ENCODE measurements around the gene ME2. TPM values are rescaled to one million over a fixed set of nuclear protein-coding genes. Genes with fewer than 3 reads are reported as not detected.

Gene ME2
- total RNA-seq, 6 experiments from 2014 or later, result 12.3 to 32.4 (median 19.5) TPM

- H3K4me1 ChIP-seq, result no peaks in the 10 kb centered on the region
- H3K4me3 ChIP-seq, result no peak overlapping the region
- no peaks in the 10 kb centered on the region for H3K27me3 ChIP-seq
- DNase-seq, result no peak
- no peaks in the 10 kb centered on the region for H3K36me3 ChIP-seq
- ATAC-seq, result no peak
- 81% methylated on average over 5 of the region's 7 CpGs for WGBS (ENCODE audit: insufficient coverage, low coverage, low lambda C conversion rate, missing lambda C conversion rate)
- TF ChIP-seq CTCF (IDR thresholded peaks at IDR 0.05), result no peak
- TF ChIP-seq POLR2A (IDR thresholded peaks at IDR 0.05), result no peak
- intact Hi-C loops (cut with DNase I), result no loop called here
- H3K27ac ChIP-seq, result no peak overlapping the region
- H3K9me3 ChIP-seq, result peaks cover 0 to 19% (median 0%) of the 10 kb centered on the region in 4 donors
Observed at GRCh38 chr18:50886929-50887328, 8.0 kb downstream of the ME2 start.

- peaks cover 0 to 3% (median 0%) of the 10 kb centered on the region in 4 donors for H3K4me1 ChIP-seq
- no peaks in the 10 kb centered on the region for H3K27me3 ChIP-seq
- H3K4me3 ChIP-seq, result no peak overlapping the region
- intact Hi-C loops (cut with DNase I), result no loop called here
- no peak for DNase-seq
- H3K27ac ChIP-seq, result no peak overlapping the region
- TF ChIP-seq POLR2A (IDR thresholded peaks at IDR 0.05), result no peak
- peaks cover 0 to 8% (median 0%) of the 10 kb centered on the region in 4 donors for H3K9me3 ChIP-seq
- 77% methylated on average over 4 of the region's 4 CpGs for WGBS (ENCODE audit: insufficient coverage, low coverage, low lambda C conversion rate, missing lambda C conversion rate)
- ATAC-seq, result no peak
- H3K36me3 ChIP-seq, result no peaks in the 10 kb centered on the region
Observed at GRCh38 chr18:50895350-50896045, 16.6 kb downstream of the ME2 start.

- DNase-seq (no peak), ATAC-seq (peak; percentile 40 to 83 (median 67))
- 67% methylated on average over 1 of the region's 1 CpG for WGBS (ENCODE audit: insufficient coverage, low coverage, low lambda C conversion rate, missing lambda C conversion rate)
- intact Hi-C loops (cut with DNase I), result no loop called here
- Histone ChIP-seq H3K4me1 (peaks cover 0 to 3% (median 0%) of the 10 kb centered on the region in 4 donors), H3K27me3 (no peaks in the 10 kb centered on the region), H3K9me3 (peaks cover 0 to 3% (median 0%) of the 10 kb centered on the region in 4 donors), H3K27ac (no peak overlapping the region), H3K36me3 (no peaks in the 10 kb centered on the region), H3K4me3 (no peak overlapping the region)
- TF ChIP-seq POLR2A (IDR thresholded peaks at IDR 0.05), result no peak
Observed at GRCh38 chr18:50896093-50896492, 17.2 kb downstream of the ME2 start.

GRCh38 chr18:50898919-50899318 is 20.0 kb downstream of the ME2 start:
- 100% methylated on average over 2 of the region's 2 CpGs for WGBS (ENCODE audit: insufficient coverage, low coverage, low lambda C conversion rate, missing lambda C conversion rate)

GRCh38 chr18:50902797-50903196 is 23.9 kb downstream of the ME2 start:
- 23% methylated on average over 1 of the region's 1 CpG for WGBS (ENCODE audit: insufficient coverage, low coverage, low lambda C conversion rate, missing lambda C conversion rate)
- peak in 3 of 4 donors; percentile 20 to 41 (median 33) for ATAC-seq
- Histone ChIP-seq H3K36me3 (no peaks in the 10 kb centered on the region), H3K27ac (no peak overlapping the region), H3K4me3 (no peak overlapping the region), H3K4me1 (peaks cover 0 to 5% (median 0%) of the 10 kb centered on the region in 4 donors), H3K9me3 (no peaks in the 10 kb centered on the region), H3K27me3 (no peaks in the 10 kb centered on the region)
- intact Hi-C loops (cut with DNase I), result no loop called here
- TF ChIP-seq POLR2A (IDR thresholded peaks at IDR 0.05), result no peak
- no peak for TF ChIP-seq CTCF (IDR thresholded peaks at IDR 0.05)
- no peak for DNase-seq

More at GRCh38 chr18:50898919-50899318, 20.0 kb downstream of the ME2 start:
- Histone ChIP-seq H3K27ac (no peak overlapping the region), H3K27me3 (no peaks in the 10 kb centered on the region), H3K4me1 (peaks cover 0 to 8% (median 0%) of the 10 kb centered on the region in 4 donors), H3K4me3 (no peak overlapping the region), H3K9me3 (no peaks in the 10 kb centered on the region), H3K36me3 (no peaks in the 10 kb centered on the region)
- ATAC-seq, result no peak
- no peak for TF ChIP-seq CTCF (IDR thresholded peaks at IDR 0.05)
- no peak for TF ChIP-seq POLR2A (IDR thresholded peaks at IDR 0.05)
- intact Hi-C loops (cut with DNase I), result no loop called here
- no peak for DNase-seq
